ENCODE results near the gene OR10G7. TPM values are rescaled to one million over a fixed set of nuclear protein-coding genes. Genes with fewer than 3 reads are reported as not detected.

Gene OR10G7
- polyA plus RNA-seq, 1 donor (not counting 4 experiments of a cell fraction or from before 2014, with no cell fraction given): not detected

DNA sequence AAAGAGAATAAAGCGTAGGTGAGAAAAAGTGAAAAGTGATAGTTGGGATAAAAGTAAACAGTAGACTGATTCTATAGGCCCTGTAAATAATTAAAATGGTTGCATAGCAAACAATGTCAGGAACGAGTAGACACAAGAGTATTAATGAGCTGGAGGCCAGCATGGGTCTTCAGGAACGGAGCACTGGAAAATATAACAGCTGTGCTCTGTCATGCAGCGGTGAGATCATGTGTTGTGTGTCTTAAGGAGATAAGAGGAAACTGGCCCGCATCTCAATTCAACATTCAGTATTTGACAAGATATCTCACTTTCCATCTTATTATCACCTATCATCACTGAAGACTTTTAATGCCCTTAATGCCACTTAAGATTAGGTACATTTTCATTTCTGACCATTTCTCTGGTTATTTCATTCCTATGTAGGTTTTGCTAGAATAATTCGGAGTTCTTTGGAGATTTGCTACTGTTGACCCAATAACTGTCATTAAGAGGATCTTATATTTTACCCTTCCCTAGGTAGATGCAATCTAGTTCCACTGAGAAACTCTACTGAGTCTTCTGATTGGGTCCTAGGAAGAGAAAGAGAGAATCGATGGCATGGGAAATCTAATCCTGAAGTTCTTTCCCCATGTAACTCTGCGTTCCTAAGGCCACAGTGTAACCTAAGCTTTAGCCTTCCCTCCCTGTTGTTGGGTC lies 38.7 kb upstream of the OR10G7 start:
- no peaks in the 10 kb centered on the region for H3K9me1 ChIP-seq (ENCODE audit: control insufficient read depth, extremely low read depth, insufficient read depth, low read length)
- H3K36me3 ChIP-seq (ENCODE audit: control insufficient read depth in 2 of 2, extremely low read depth in 1 of 2, insufficient read depth in 2 of 2, low read length in 2 of 2): no peaks in the 10 kb centered on the region
- peak; percentile 32 for FAIRE-seq
- peak overlapping the region; percentile 34 for H3K27ac ChIP-seq (ENCODE audit: control insufficient read depth, insufficient read depth, low read length)
- H3K4me2 ChIP-seq (ENCODE audit: control insufficient read depth, extremely low read depth, insufficient read depth, low read depth, low read length): peak overlapping the region; percentile 0
- peaks cover 37% of the 10 kb centered on the region for H3K4me1 ChIP-seq (ENCODE audit: control insufficient read depth, extremely low read depth, insufficient read depth, low read length)
- no peak overlapping the region for H3K4me3 ChIP-seq (ENCODE audit: control insufficient read depth in 2 of 3, extremely low read depth in 1 of 3, insufficient read depth in 2 of 3, low read depth in 1 of 3, low read length in 3 of 3)
- no peaks in the 10 kb centered on the region for H3K27me3 ChIP-seq (ENCODE audit: control insufficient read depth, extremely low read depth, insufficient read depth, low read length)
- dilution Hi-C loops (cut with MboI; ENCODE audit: extremely low pct_ligation_motif_present, low sequenced_read_pairs): no loop called here
- H2AFZ ChIP-seq (ENCODE audit: control insufficient read depth, low read length): no peak overlapping the region
- H3K9me3 ChIP-seq (ENCODE audit: control insufficient read depth, low read depth, low read length): no peaks in the 10 kb centered on the region
- DNase-seq (ENCODE audit: low read depth, low spot score): no peak
- H3K9ac ChIP-seq (ENCODE audit: control insufficient read depth, extremely low read depth, insufficient read depth, low read length): no peak overlapping the region
- H3K79me2 ChIP-seq (ENCODE audit: control insufficient read depth, insufficient read depth, low read length): no peaks in the 10 kb centered on the region
- no peaks in the 10 kb centered on the region for H4K20me1 ChIP-seq (ENCODE audit: control insufficient read depth, extremely low read depth, insufficient read depth, low read length)
- TF ChIP-seq, protein P1, sequence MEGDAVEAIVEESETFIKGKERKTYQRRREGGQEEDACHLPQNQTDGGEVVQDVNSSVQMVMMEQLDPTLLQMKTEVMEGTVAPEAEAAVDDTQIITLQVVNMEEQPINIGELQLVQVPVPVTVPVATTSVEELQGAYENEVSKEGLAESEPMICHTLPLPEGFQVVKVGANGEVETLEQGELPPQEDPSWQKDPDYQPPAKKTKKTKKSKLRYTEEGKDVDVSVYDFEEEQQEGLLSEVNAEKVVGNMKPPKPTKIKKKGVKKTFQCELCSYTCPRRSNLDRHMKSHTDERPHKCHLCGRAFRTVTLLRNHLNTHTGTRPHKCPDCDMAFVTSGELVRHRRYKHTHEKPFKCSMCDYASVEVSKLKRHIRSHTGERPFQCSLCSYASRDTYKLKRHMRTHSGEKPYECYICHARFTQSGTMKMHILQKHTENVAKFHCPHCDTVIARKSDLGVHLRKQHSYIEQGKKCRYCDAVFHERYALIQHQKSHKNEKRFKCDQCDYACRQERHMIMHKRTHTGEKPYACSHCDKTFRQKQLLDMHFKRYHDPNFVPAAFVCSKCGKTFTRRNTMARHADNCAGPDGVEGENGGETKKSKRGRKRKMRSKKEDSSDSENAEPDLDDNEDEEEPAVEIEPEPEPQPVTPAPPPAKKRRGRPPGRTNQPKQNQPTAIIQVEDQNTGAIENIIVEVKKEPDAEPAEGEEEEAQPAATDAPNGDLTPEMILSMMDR (optimal IDR thresholded peaks at IDR 0.05 in 1 of 3, IDR thresholded peaks at IDR 0.05 in 1 of 3, conservative IDR thresholded peaks at IDR 0.05 in 1 of 3; ENCODE audit: extremely low read depth in 1 of 3, insufficient read depth in 2 of 3, low read length in 3 of 3): no peak
- no peak for TF ChIP-seq EZH2 (IDR thresholded peaks at IDR 0.05; ENCODE audit: low read length)

DNA sequence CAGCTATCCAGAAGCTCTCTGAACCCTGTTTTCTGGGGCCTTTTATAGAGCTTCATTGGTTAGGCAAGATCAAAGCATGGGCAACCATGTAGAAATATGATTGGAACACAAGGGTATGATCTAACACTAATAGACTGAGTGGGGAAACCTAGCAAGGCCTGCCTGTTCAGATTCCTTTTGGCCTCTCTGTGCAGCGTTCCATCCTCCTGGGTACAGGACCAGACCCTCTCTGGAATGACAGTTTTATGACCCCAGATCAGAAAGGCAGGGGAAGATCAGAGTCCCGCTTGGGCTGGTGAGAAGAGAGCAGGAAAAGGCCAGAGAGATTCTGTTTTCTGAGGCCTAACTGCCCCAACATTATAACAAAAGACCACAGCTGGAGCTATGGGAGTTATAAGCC lies 37.5 kb upstream of the OR10G7 start:
- no peaks in the 10 kb centered on the region for H3K9me3 ChIP-seq (ENCODE audit: control insufficient read depth, low read depth, low read length)
- H3K27me3 ChIP-seq (ENCODE audit: control insufficient read depth, extremely low read depth, insufficient read depth, low read length): no peaks in the 10 kb centered on the region
- DNase-seq (ENCODE audit: low read depth, low spot score): no peak
- H3K79me2 ChIP-seq (ENCODE audit: control insufficient read depth, insufficient read depth, low read length): no peaks in the 10 kb centered on the region
- H3K27ac ChIP-seq (ENCODE audit: control insufficient read depth, insufficient read depth, low read length): no peak overlapping the region
- TF ChIP-seq, protein P1 (optimal IDR thresholded peaks at IDR 0.05 in 1 of 3, IDR thresholded peaks at IDR 0.05 in 1 of 3, conservative IDR thresholded peaks at IDR 0.05 in 1 of 3; ENCODE audit: extremely low read depth in 1 of 3, insufficient read depth in 2 of 3, low read length in 3 of 3): no peak
- no peak for TF ChIP-seq EZH2 (IDR thresholded peaks at IDR 0.05; ENCODE audit: low read length)
- H3K4me2 ChIP-seq (ENCODE audit: control insufficient read depth, extremely low read depth, insufficient read depth, low read depth, low read length): no peak overlapping the region
- H4K20me1 ChIP-seq (ENCODE audit: control insufficient read depth, extremely low read depth, insufficient read depth, low read length): no peaks in the 10 kb centered on the region
- no peaks in the 10 kb centered on the region for H3K36me3 ChIP-seq (ENCODE audit: control insufficient read depth in 2 of 2, extremely low read depth in 1 of 2, insufficient read depth in 2 of 2, low read length in 2 of 2)
- peaks cover 37% of the 10 kb centered on the region for H3K4me1 ChIP-seq (ENCODE audit: control insufficient read depth, extremely low read depth, insufficient read depth, low read length)
- no peak overlapping the region for H2AFZ ChIP-seq (ENCODE audit: control insufficient read depth, low read length)
- H3K4me3 ChIP-seq (ENCODE audit: control insufficient read depth in 2 of 3, extremely low read depth in 1 of 3, insufficient read depth in 2 of 3, low read depth in 1 of 3, low read length in 3 of 3): no peak overlapping the region
- FAIRE-seq: no peak
- H3K9me1 ChIP-seq (ENCODE audit: control insufficient read depth, extremely low read depth, insufficient read depth, low read length): no peaks in the 10 kb centered on the region
- dilution Hi-C loops (cut with MboI; ENCODE audit: extremely low pct_ligation_motif_present, low sequenced_read_pairs): no loop called here
- no peak overlapping the region for H3K9ac ChIP-seq (ENCODE audit: control insufficient read depth, extremely low read depth, insufficient read depth, low read length)
